HL-60 (cell line): ENCODE data around the gene CACNA1C.

Experiments used
- DNase-seq, 2 experiments: peaks; one replicate each; pipeline ENCODE4 v3.0.0-alpha.2; 2010 to 2020; ENCODE audit warnings: low read depth in 1 of 2, low spot score in 1 of 2
- H3K27ac ChIP-seq: fragments of 250-450 bp; sonication (Bioruptor Pico); replicated peaks from 2 replicates; pipeline ENCODE4 v1.5.1; 2020; ENCODE audit warnings: mild to moderate bottlenecking, moderate library complexity
- H3K27me3 ChIP-seq: fragments of 250-450 bp; sonication (Bioruptor Pico); 2 replicates; pipeline ENCODE4 v1.5.1; 2021; ENCODE audit warnings: mild to moderate bottlenecking, moderate library complexity; ENCODE audit not compliant: insufficient read depth, poor library complexity, severe bottlenecking
- H3K4me3 ChIP-seq: replicated peaks from 2 replicates; pipeline ENCODE4 v1.5.1; 2011; ENCODE audit warnings: mild to moderate bottlenecking, control low read depth, low read length; ENCODE audit not compliant: insufficient read depth
- GABPA ChIP-seq: IDR thresholded peaks from 2 replicates; pipeline ENCODE4 v1.6.1; 2012; ENCODE audit warnings: low read depth
- POLR2AphosphoS5 ChIP-seq: IDR thresholded peaks from 2 replicates; pipeline ENCODE4 v1.6.1; 2012; ENCODE audit warnings: low read depth
- SPI1 ChIP-seq: IDR thresholded peaks from 2 replicates; pipeline ENCODE4 v1.6.1; 2012; ENCODE audit warnings: low read depth, mild to moderate bottlenecking, borderline replicate concordance
- TF ChIP-seq, protein P1 (sequence below): IDR thresholded peaks from 2 replicates; pipeline ENCODE4 v1.6.1; 2012; ENCODE audit warnings: low read depth; ENCODE audit not compliant: insufficient replicate concordance
- TF ChIP-seq, protein P2 (sequence below): IDR thresholded peaks from one replicate; pipeline ENCODE4 v1.5.1; 2011; ENCODE audit warnings: low read length, control low read depth, inconsistent platforms; ENCODE audit not compliant: insufficient read depth

The CACNA1C gene

DNA sequence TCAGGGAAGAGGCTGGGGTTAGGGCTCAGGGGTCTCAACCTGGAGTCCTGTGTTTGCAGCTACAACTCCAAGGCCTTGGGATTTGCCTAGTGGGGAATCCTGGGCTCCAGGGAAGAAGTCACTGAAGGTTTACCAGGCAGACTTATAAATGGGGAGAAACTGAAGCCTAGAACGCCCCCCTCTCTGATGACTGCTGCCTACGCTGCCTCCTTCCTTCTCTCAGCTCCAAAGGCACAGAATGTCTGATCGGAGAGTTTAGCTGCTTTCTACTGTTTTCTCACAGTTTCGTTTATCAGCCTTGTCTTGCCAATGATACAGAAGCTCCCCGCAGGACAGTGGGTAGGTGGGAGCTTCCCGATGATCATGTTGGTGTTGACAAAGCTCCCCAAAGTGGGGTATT, 101.7 kb downstream of the CACNA1C start:
- DNase-seq: no peak
- no peak for TF ChIP-seq SPI1
- TF ChIP-seq POLR2AphosphoS5: no peak
- TF ChIP-seq, protein P1, sequence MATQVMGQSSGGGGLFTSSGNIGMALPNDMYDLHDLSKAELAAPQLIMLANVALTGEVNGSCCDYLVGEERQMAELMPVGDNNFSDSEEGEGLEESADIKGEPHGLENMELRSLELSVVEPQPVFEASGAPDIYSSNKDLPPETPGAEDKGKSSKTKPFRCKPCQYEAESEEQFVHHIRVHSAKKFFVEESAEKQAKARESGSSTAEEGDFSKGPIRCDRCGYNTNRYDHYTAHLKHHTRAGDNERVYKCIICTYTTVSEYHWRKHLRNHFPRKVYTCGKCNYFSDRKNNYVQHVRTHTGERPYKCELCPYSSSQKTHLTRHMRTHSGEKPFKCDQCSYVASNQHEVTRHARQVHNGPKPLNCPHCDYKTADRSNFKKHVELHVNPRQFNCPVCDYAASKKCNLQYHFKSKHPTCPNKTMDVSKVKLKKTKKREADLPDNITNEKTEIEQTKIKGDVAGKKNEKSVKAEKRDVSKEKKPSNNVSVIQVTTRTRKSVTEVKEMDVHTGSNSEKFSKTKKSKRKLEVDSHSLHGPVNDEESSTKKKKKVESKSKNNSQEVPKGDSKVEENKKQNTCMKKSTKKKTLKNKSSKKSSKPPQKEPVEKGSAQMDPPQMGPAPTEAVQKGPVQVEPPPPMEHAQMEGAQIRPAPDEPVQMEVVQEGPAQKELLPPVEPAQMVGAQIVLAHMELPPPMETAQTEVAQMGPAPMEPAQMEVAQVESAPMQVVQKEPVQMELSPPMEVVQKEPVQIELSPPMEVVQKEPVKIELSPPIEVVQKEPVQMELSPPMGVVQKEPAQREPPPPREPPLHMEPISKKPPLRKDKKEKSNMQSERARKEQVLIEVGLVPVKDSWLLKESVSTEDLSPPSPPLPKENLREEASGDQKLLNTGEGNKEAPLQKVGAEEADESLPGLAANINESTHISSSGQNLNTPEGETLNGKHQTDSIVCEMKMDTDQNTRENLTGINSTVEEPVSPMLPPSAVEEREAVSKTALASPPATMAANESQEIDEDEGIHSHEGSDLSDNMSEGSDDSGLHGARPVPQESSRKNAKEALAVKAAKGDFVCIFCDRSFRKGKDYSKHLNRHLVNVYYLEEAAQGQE: no peak
- no peak for TF ChIP-seq GABPA
- TF ChIP-seq, protein P2, sequence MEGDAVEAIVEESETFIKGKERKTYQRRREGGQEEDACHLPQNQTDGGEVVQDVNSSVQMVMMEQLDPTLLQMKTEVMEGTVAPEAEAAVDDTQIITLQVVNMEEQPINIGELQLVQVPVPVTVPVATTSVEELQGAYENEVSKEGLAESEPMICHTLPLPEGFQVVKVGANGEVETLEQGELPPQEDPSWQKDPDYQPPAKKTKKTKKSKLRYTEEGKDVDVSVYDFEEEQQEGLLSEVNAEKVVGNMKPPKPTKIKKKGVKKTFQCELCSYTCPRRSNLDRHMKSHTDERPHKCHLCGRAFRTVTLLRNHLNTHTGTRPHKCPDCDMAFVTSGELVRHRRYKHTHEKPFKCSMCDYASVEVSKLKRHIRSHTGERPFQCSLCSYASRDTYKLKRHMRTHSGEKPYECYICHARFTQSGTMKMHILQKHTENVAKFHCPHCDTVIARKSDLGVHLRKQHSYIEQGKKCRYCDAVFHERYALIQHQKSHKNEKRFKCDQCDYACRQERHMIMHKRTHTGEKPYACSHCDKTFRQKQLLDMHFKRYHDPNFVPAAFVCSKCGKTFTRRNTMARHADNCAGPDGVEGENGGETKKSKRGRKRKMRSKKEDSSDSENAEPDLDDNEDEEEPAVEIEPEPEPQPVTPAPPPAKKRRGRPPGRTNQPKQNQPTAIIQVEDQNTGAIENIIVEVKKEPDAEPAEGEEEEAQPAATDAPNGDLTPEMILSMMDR: no peak
- H3K27me3 ChIP-seq: no peaks in the 10 kb centered on the region
- no peak overlapping the region for H3K4me3 ChIP-seq
- H3K27ac ChIP-seq: no peak overlapping the region

DNA sequence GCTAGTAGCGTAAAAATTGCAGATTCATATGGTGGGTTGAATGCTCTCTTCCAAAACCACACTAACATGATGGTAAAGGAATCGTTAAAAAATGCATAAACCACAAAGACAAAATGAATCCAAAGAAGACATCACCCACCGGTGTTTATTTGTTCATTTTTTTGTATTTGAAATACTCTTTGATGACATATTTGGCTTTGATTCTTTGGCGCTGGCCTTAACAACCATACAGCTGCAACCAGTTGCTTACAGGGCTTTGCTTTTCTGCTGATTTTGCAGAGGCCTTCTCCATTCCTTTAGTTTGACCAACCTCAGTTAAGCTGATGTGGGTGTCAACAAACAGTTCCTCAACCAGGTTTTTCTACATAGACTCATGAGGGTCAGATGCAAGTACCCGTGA, 103.5 kb downstream of the CACNA1C start:
- no peak for TF ChIP-seq GABPA
- TF ChIP-seq, protein P2: no peak
- TF ChIP-seq SPI1: no peak
- TF ChIP-seq, protein P1: no peak
- TF ChIP-seq POLR2AphosphoS5: no peak
- no peaks in the 10 kb centered on the region for H3K27me3 ChIP-seq
- H3K4me3 ChIP-seq: no peak overlapping the region
- no peak overlapping the region for H3K27ac ChIP-seq
- no peak for DNase-seq

DNA sequence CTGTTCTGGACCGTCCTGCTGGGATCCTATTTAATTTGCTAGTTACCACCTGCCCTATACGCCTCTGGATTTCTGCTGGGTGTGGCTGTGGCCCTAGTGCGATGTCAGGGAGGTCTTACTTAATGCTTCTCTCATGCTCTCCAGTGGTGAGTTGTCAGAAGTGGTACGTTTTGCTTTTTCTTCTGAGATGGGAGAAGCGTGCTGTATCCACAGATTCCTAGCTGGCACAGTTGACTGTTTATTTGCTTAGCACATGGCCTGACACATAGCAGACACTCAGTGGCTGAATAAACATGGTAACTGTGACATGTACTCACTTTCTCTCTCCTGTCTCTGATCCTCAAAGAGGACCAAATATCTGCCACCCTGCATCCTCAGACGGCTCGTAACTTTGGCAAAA, 107.3 kb downstream of the CACNA1C start:
- TF ChIP-seq, protein P1: no peak
- no peak for TF ChIP-seq GABPA
- TF ChIP-seq SPI1: no peak
- no peak for TF ChIP-seq POLR2AphosphoS5
- TF ChIP-seq, protein P2: no peak
- DNase-seq: no peak
- Histone ChIP-seq H3K27ac (no peak overlapping the region), H3K4me3 (no peak overlapping the region), H3K27me3 (no peaks in the 10 kb centered on the region)
